NCI-H526 (cell line): ENCODE measurements around the gene FAM156A.
"Not testable (repeated sequence)": the region's sequence is repeated elsewhere in the genome, so short reads cannot be mapped to it uniquely, and the experiment has no call there.

Experiments
- DNase-seq, 2 experiments: peaks; one replicate each; lab custom pipeline; 2025; lab: John Stamatoyannopoulos, UW

The FAM156A gene, protein sequence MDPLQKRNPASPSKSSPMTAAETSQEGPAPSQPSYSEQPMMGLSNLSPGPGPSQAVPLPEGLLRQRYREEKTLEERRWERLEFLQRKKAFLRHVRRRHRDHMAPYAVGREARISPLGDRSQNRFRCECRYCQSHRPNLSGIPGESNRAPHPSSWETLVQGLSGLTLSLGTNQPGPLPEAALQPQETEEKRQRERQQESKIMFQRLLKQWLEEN

DNA sequence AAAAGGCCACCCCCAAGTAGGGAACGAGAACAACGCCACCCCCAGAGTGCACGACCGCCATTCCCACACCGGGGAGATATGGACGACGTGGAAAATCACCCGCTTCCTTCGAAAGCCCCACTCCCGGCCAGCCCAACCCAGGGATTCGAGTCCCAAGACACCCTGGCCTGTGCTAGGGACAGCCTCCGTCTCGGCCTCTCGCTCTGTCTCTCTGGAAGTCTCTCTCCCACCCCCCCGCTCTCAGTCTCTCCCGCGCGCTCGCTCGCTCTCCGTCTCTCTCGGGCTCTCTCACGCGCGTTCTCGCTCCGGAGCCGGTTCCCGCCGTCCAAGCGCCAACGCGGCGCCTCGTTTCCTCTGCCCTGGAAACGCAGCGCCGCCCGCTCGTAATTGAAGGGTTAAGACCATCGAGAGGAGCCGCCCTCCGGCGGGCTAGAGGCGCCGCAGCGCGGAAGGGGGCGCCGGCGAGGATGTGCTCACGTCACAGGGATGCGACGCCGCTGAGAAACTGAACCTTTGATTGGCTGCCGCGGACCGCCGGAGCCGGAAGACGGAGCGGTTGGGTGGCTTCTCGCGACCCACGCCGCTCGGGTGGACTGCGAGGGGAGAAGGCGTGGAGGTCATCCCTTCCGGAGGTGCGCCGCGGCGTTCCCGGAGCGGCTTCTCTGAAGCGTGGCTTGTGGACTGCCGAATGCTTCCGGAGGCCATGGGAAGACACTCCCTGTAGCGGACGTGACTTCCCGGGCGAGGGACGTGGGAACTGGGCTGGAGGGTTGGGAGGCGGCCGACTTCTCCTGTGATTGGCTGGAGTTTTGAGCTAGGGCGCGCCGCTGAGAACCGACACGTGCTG lies at the start of gene FAM156A:
TSS of gene FAM156A (minus strand) at position 406 of the 847 bp plus-strand sequence. CDS start 9,930 bp downstream, outside the sequence.
- not testable (repeated sequence) for DNase-seq

DNA sequence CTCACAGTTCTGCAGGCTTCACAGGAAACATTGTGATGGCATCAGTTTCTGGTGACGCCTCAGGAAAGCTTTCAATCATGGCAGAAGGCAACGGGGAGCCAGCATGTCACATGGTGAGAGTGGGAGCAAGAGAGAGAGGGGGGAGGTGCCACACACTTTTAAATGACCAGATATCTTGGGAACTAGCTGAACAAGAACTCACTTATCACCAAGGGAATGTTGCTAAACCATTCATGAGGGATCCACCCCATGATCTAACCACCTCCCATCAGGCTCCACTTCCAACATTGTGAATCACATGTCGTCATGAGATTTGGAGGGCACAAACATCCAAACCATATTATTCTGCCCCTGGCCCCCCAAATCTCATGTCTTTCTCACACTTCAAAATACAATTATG lies 47.0 kb upstream of the FAM156A start:
- DNase-seq: no peak

DNA sequence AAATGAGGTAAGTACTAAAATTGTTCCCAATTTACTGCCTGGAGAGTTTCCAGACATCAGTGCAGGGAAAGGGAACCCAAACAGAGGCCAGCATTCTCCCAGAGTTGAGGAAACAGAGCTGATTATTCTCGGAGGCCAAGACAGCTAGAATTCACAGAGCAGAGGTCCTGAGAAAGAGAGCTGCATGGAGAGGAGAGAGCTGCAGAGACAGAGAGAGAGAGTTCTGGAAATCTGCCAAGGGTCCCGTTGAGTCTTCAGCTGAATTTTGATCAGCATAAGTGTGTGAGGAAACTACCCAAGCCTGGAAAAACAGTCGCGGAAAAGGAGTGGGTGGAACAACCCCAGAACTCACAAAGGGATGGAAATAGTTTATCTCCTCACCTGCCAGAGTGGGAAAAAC lies 46.5 kb upstream of the FAM156A start:
- DNase-seq: no peak

DNA sequence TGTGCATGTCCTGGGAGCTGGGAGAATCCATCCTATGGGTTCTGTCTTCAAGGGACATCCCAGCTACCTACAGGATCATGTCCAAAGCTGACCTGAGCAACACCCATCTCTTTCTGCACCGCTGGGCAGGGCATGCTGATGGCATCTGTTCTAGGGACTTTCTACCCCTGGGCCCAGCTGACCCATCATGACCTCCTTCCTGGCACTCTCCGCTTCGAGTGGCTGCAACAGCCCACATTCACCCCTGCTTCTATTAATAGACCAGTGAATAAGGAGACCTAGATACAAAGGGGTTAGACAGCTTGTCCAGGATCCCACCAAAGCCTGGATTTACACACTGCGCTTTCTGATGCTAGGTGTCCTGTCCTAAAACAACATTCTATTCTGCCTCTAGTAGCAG lies 45.7 kb upstream of the FAM156A start:
- DNase-seq: no peak

DNA sequence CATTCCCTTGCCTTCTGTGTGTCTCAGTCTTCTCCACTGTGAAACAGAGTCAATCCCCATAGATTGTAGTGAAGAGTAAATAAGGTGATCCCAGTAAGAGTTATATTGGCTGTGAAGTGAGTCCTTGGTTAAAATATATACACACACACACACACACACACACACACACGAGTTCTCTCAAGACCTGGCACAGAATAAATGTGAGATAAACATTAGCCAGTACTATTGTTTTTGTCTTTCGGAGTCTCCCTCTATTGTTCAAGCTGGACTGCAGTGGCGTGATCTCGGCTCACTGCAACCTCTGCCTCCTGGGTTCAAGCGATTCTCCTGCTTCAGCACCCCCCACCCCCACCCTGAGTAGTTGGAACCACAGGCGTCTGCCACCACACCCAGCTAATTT lies 44.8 kb upstream of the FAM156A start:
- DNase-seq: no peak

DNA sequence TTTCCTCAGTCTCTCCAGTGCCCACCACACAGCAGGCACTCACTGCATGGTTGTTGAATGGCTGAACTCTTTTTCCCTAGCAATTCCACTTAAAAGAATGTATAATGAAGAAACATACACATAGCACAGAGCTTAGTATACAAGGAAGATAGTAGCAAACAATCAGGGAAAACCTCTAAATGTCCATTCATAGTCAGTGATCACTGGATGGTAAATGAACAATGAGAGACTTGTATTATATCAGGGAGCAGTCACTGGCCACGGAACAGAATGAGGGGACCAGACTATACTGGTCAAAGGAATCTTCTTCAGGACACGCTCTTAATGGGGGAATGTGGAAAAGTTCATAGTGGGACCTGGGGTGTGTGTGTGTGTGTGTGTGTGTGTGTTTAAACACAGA lies 43.6 kb upstream of the FAM156A start:
- no peak for DNase-seq

DNA sequence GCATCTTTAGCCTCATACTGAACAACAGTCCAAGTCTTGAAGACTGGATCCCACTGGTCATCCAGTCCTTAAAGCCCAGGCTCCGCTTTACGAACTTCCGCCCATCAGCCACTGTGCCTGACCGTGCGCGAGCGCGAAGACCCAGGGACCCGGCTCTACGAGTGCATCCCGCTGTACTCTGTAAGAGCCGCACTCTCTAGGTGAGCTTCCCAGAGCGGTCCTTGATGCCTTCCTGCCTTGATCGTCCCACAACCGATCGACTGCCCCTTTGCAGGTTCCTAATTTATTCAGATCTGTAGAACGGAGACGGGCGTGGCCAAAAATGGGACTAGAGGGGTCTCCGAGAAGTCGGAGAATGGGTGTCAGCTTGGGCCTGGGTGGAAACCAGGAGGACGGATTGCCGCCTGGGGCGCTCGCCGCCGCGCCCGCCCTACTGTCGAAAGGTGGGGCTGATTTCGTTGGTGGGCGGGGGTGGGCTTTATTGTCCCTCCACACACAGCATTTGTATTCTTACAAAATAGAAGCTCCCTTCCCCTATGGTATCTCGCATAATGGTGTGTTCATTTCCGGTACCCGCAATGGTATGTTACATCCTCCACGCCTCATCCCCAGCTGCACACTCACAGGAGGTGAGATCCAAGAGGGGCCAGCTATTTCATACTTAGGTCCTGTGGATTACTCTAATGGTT lies 42.3 kb upstream of the FAM156A start:
- DNase-seq: no peak

DNA sequence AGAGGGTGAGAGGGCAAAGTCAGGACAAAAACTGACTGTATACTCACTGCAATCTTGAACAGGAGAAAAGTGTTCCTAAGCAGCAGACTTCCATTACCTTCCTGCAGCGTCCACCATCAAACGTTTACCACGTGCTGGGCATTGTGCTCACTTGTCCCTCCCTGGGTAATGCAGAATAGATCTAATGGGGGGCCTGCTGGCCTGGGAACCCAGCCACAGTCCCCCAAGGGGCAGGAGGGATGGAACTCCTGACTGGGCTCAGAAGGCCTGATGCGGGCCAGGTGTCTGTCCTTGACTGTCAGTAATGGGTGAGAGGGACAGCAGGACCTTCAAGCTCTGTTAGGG lies 37.6 kb upstream of the FAM156A start:
- no peak for DNase-seq

DNA sequence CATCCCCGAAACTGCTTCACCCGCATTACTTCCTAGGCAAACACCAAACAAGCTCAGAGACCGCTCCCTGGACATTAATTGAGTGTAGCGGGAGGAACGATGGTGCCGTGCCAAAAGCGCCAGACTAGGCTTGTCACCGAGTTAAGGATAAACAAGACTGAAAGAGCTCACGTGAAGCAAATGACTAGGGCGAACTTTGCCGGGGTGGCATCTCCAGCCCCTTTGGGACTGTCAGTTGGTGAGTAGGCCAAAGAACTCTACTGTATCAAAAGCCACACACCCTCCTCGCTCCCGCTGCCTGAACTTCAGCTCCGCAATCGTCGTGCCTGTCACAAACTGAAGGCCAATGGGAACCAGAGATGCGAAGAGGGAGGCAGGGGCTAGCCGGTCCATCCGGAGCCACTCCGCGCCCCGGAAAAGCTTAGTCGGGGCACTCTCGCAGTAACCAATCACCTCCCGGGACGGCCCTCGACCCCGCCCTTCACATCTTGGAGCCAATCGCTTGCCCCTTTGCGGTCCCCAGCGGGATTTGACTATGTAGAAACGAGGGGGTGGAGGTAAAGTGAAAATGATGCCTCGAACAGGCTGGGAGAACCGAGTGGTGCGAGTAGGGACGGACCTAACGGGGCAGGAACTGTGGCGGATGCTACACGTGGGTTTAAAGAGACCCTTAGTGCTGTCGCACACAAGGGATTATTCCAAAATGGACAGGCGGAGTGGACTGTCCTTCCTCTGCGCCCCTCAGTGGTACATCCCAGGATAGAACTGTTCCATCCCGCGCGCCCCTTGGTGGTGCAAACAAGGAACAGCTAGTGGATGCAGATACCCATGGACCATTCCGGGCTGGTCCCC lies 37.0 kb upstream of the FAM156A start:
- DNase-seq: peak; percentile 94 to 98

DNA sequence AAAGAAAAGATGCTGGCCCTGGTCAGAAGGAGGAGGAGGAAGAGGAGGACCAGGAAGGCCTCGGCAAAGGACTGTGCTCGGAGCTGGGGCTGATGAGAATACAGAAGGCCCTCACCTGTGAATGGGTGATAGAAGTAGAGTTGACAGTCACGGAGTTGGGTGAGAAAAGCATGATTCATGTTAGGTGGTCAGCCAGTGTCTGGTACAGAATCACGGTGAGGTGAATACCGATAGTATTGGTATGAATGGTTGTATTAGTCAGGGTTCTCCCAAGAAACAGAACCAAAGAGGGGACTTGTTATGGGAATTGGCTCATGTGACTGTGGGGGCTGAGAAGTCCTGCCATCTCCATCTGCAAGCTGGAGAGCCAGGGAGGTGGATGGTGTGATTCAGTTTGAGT lies 32.5 kb upstream of the FAM156A start:
- DNase-seq: no peak

DNA sequence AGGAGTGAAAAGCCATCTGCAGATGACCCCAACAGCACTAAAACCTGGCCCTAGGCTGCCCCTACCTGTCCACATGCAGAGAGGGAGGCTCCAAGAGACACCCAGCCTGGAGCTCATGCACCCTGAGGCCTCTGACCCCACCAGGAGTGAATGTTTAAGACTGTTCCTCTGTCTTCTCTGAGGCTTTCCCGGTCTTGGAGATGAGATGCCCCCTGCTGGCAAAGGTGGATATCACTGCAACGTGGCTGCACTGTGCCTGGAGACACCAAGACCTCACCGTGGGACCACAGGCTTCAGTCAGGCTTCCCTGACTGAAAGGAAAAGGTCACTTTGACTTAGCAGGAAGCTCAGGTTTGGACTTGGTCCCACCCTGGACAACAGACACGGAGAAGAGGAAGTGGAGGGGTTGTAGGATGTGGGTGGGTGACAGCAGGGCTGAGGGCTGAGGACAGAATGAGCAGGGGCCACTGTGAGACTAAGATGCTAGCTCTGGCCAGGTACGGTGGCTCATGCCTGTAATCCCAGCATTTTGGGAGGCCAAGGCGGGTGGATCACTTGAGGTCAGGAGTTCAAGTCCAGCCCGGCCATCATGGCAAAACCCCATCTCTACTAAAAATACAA lies 31.8 kb upstream of the FAM156A start:
- peak in 1 of 2 experiments; percentile 50 for DNase-seq

DNA sequence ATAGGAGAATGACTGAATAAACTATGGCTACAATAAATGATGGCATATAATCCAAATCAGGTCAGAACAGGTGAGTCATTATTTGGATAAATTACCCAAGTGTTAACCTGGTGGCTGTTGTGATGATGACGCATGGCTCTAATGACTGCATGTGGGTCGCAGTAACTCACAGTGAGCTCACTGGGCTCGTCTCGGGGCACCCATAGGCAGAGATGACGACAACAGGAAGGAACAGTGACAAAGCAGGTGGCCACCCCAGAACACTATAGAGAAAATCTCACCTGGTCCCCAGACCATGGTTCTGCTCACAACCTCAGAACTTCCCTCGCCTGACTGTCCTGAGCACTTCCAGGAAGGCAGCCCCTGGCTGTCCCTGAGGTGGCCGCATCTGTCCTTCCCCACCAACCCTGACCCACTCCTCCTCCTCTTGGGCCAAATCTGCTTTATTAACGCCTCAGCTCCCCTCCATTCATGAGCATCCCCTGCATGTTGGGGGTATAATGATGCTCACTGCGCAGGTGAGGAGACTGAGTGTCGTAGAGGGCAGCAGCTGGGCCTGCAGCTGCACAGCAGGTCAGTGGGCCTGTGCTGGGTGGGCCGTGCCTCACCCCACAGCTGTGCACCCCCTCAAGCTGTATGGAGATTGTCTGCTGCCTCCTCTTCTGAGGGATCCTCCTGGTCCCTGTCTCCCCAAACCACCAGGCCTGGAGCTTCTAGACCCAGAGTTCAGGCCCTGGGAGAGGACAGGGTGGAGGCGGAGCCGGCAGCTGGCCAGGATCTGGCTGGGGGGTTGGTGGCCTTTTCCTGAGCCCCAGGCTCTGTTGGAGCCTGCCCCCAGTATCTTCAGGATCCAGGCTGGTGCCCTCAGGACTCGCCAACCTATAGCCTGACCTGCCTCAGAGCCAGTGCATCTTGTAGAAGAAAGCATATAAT lies 30.9 kb upstream of the FAM156A start:
- DNase-seq: no peak

DNA sequence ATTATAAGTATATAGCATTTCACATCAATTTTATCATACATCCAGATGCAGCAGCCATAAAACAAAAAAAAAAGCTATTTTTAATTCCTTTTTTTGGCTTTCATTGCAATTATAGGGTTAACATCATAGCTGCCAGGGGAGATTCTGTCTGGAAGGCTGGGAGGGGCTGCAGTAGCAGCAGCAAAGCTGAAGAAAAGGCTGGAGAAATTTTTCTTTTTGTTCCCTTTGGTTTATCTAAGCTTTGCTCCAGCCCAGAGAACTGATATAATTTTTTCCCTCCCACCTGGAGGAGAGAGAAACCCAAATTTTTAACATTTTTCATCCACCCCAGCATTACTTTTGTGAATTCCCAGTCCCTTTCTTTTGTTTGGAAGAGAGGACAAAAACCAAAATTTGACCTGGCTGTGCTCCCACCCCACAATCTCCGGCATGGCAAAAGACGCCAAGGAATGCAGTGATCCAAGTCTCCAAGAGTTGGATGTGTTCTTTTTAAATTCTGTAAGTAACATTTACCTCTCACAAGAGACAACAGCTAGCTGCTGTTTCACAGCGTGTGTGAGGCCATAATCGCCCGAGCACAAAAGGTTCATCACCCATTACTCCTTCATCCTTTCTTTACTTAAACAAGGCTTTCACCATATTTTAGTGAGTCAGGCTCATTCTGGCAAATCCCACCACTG lies 25.1 kb upstream of the FAM156A start:
- DNase-seq: no peak

DNA sequence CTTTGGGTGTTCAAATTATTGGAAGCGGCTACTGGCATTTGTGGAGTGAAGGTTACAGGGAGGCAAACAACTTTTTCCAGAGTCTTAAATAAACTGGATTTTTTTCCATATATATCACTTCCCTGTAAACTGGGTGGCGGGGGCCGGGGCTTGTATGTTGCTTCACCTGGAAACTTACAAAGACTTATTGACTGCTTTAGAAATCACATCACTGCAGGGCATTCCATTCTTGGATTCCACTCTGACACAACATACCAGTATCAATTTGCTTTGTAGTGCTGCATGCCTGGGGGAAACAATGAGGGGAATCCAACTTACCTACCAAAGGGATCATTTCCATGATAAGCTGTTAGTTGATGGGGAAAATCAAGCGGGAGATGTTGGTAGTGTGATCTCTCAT lies 21.7 kb upstream of the FAM156A start:
- no peak for DNase-seq

DNA sequence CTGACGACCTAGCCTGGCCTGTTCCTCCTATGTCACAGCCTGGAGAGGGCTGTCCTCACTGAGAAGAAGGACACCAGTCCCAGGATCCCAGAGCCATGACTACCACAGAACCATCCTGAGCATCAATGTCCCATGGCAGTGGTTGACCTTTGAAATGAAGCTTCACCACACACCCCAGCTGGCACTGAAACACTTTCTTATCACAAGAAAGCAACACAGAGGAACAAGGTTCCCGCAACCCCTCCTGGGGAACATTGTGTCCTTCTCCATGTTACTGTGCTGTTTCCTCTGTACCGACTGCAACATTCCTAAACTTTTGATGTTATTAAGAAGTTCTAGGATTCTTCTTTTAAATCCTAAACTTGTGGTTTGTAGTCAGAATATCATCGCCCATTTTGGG lies 21.2 kb upstream of the FAM156A start:
- DNase-seq: no peak

DNA sequence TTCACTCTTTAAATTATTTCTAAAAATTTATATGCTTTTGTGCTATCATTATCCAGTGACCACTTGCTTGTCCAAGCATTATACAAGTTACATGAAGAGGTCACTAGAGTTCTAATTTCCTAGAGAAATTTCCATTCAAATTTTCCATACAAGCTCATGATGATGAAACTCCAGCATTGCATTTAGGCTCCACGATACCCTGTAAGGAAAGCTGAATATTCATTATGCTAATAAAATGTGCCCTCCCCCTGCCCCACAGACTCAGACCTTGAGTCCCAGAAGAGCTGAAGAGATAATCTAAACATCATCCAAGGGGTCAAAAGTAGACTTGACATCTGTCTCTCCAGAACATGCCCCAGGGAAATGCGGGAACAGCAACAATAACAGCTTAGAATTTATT lies 19.6 kb upstream of the FAM156A start:
- no peak for DNase-seq

DNA sequence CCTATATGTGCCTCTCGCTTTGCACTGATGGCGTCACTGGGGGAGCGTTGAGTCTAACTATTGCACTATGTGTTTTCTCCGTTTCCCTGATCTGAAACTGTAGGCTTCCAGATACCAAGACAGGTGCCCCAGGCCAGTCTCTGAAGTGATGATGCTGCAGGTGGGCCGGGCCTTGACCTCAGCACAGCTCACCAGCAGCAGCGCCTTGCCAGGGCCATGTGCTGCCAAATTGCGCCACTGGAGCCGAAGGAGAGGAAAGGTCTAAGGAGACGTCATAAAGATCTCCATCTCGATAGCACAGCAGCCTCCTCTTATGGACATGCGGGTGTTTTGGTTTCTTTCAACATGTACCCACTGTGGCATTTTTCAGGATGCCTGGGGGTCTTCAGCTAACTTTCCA lies 17.3 kb upstream of the FAM156A start:
- not testable (repeated sequence) for DNase-seq

DNA sequence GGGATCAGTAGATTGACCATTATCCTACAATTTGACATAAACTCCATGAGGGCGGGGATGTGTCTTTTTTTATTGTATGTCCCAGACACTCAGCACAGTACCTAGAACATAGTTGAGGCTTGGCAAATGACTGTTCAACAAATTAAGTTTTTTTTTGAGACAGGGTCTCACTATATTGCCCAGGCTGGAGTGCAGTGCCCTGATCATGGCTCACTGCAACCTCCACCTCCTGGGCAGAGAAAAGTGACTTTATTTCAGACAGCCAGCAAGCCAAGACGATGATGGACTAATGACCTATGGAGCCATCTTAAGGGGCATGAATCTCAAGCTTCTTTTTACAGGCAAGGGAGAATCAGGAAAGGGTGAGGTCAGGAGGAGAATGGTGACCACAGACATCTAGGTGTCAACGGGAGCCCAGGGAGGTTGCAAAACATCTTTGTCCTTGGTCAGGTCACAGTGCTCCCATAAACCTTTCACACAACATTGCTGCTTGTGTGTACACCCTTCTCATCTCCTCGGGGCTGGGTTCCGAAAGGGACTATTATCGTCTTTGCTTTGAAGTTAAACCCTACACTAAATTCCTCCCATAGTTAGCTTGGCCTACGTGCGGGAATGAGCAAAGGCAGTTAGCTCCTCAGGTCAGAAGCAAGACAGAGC lies 16.1 kb upstream of the FAM156A start:
- DNase-seq: not testable (repeated sequence)

DNA sequence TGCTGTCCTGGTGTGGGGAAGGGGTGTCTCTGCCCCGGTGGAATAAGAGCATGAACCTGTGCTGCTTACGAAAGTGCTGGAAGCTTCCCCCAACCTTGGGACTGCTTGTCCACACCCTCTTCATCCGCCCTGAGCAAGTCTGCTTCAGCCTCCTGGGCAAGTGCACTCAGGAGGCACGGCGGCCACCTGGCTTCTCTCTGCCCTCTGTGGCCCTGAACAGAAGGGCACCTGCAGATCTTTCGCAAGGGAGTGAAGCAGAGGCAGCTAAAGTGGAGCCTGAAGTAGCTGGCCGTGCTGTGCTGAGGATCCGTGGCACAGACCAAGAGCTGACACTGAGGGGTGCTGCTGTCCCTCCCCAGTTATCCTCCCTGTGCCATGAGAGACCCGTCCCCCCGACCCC lies 9.6 kb upstream of the FAM156A start:
- DNase-seq: not testable (repeated sequence)
